Brain pericyte (primary cell): ENCODE measurements around the gene SYT2.
"Not testable (repeated sequence)": the region's sequence is repeated elsewhere in the genome, so short reads cannot be mapped to it uniquely, and the experiment has no call there.

Experiments
- DNase-seq: peaks from one replicate; pipeline ENCODE4 v3.0.0-alpha.2; 2012; ENCODE audit warnings: low read depth, low spot score

Gene SYT2

GRCh38 chr1:202546796-202547195, 163.5 kb downstream of the SYT2 start:
- not testable (repeated sequence) for DNase-seq

DNA sequence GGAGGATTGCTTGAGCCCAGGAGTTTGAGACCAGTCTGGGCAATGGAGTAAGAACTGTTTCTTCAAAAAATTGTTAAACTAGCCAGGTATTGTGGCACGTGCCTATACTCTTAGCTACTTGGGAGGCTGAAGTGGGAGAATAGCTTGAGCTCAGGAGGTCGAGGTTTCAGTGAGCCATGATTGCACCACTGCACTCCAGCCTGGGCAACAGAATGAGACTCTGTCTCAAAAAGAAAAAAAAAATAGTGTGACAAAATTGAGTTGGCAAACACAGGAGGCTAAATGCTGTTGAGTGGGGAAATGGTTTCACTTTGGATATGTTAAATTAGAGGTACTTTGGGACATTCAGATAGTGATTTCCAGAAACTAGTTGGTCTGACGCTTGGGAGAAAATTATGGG, 163.9 kb downstream of the SYT2 start:
- DNase-seq = not testable (repeated sequence)

GRCh38 chr1:202545647-202546303, 164.5 kb downstream of the SYT2 start:
- DNase-seq = not testable (repeated sequence)

GRCh38 chr1:202544766-202545449, 165.3 kb downstream of the SYT2 start:
- DNase-seq = not testable (repeated sequence)

DNA sequence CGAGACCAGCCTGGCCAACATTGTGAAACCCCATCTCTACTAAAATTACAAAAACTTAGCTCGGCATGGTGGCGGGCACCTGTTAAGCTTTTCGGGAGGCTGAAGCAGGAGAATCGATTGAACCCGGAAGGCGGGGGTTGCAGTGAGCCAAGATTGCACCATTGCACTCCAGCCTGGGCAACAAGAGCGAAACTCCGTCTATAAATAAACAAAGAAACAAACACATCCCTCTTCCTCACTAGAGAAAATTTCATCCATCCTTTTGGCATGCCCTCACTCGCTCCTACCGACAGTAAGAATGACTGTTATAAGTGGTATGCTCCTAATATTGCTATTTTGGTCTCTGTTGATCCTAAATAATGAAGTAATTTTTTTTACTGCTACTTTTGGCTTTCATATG, 166.7 kb downstream of the SYT2 start:
- DNase-seq = not testable (repeated sequence)

DNA sequence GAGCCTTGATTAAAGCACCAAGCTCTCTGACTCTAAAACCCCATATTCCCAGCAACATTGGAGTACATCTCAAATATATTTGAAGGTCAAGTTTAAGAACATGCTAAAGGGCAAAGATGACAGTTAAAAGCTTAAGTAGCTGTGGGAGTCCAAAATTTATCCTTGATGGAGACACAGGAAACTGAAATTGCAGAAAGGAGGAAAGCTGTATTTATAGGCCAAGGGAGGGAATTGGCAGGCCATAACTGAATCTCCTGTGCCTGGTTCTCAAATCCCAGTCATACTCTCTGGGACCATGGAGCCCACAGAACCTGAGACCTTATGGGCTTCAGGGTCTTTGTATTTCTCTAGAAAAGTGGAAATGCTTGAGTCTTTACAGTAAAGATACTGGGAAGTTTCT, 167.8 kb downstream of the SYT2 start:
- DNase-seq = not testable (repeated sequence)

GRCh38 chr1:202540858-202541257, 169.4 kb downstream of the SYT2 start:
- not testable (repeated sequence) for DNase-seq
